T-helper 2 cell treated with Interferon-gamma antibody and Interleukin-4, amounts not matched to agents 100 ng/mL and 5 ng/mL, for 36 hours (primary cell): Measurements from ENCODE around the gene ADAMTSL4. TPM values are rescaled to one million over a fixed set of nuclear protein-coding genes. Genes with fewer than 3 reads are reported as not detected.
"Not testable (repeated sequence)": the region's sequence is repeated elsewhere in the genome, so short reads cannot be mapped to it uniquely, and the experiment has no call there.

Experiments used
- intact Hi-C: fragments of 100-400 bp; cut with micrococcal nuclease; formaldehyde crosslinking; loops from one replicate; pipeline ENCODE4 v1.15.1; 2023
- total RNA-seq: library from RNA; stranded (reverse); gene quantifications from 2 replicates; pipeline ENCODE4 v1.2.3, GENCODE V29; 2022

Gene ADAMTSL4
- total RNA-seq, 1 donor from 2014 or later, result 0.41 TPM

GRCh38 chr1:150579110-150579944 lies 30.1 kb downstream of the ADAMTSL4 start, which contains the start of gene MCL1:
Gene MCL1, minus strand, starts transcription at chr1:150579610. Its CDS starts 80 bp downstream, at chr1:150579530.
- intact Hi-C loops, result loop anchor here (1.0 kb wide), 4 partner anchors 12 to 50 kb away; partner anchors contain the start of gene ENSA

GRCh38 chr1:150579945-150580642 lies 30.9 kb downstream of the ADAMTSL4 start:
- intact Hi-C loops, result loop anchor here (1.0 kb wide), 4 partner anchors 13 to 49 kb away; partner anchors contain the start of gene ENSA

GRCh38 chr1:150580966-150581365 lies 31.8 kb downstream of the ADAMTSL4 start:
- intact Hi-C loops, result not testable (repeated sequence)

- intact Hi-C loops, result not testable (repeated sequence)
Measured at GRCh38 chr1:150581437-150581836, 32.2 kb downstream of the ADAMTSL4 start.

GRCh38 chr1:150581962-150582361 lies 32.8 kb downstream of the ADAMTSL4 start:
- intact Hi-C loops, result not testable (repeated sequence)

- intact Hi-C loops, result no loop called here
Measured at GRCh38 chr1:150582371-150582770, 33.2 kb downstream of the ADAMTSL4 start.

GRCh38 chr1:150596095-150596892 lies 47.1 kb downstream of the ADAMTSL4 start:
- intact Hi-C loops, result no loop called here

- intact Hi-C loops, result no loop called here
Measured at GRCh38 chr1:150596976-150597375, 47.8 kb downstream of the ADAMTSL4 start.

GRCh38 chr1:150598346-150598745 lies 49.1 kb downstream of the ADAMTSL4 start:
- intact Hi-C loops, result not testable (repeated sequence)

- intact Hi-C loops, result no loop called here
Measured at GRCh38 chr1:150601540-150601939, 52.3 kb downstream of the ADAMTSL4 start.

- intact Hi-C loops, result not testable (repeated sequence)
Measured at GRCh38 chr1:150602372-150602771, 53.2 kb downstream of the ADAMTSL4 start.

GRCh38 chr1:150603711-150604110 lies 54.5 kb downstream of the ADAMTSL4 start:
- intact Hi-C loops, result no loop called here

GRCh38 chr1:150604226-150604588 lies 55.0 kb downstream of the ADAMTSL4 start:
- intact Hi-C loops, result no loop called here

- intact Hi-C loops, result not testable (repeated sequence)
Measured at GRCh38 chr1:150605451-150605731, 56.2 kb downstream of the ADAMTSL4 start.

GRCh38 chr1:150606463-150607142 lies 57.4 kb downstream of the ADAMTSL4 start:
- intact Hi-C loops, result no loop called here

GRCh38 chr1:150609732-150610131 lies 60.5 kb downstream of the ADAMTSL4 start:
- intact Hi-C loops, result loop anchor here (5.0 kb wide), 1 partner anchor 247 kb away; the partner anchor contains the start of gene RPRD2

Other genes starting within 250 kb of the ADAMTSL4 start
- 91.8 TPM in 2 replicates for gene PRPF3, start 227.9 kb upstream of the ADAMTSL4 start, total RNA-seq
- gene RPRD2, start 185.3 kb upstream of the ADAMTSL4 start, total RNA-seq, result 33.2 and 33.6 TPM in 2 replicates
- 38.7 and 40.2 TPM in 2 replicates for gene TARS2, start 62.0 kb upstream of the ADAMTSL4 start, total RNA-seq
- gene ECM1, start 41.3 kb upstream of the ADAMTSL4 start, total RNA-seq, result 1.2 and 1.6 TPM in 2 replicates
- not detected in 2 replicates for gene FALEC, start 33.7 kb upstream of the ADAMTSL4 start, total RNA-seq
- 245 and 248 TPM in 2 replicates for gene MCL1, start 30.2 kb downstream of the ADAMTSL4 start, total RNA-seq
- gene ENSA, start 80.2 kb downstream of the ADAMTSL4 start, total RNA-seq, result 193 and 202 TPM in 2 replicates
- gene GOLPH3L, start 147.7 kb downstream of the ADAMTSL4 start, total RNA-seq, result 23.8 and 24.4 TPM in 2 replicates
- gene HORMAD1, start 171.5 kb downstream of the ADAMTSL4 start, total RNA-seq, result 0.25 and 0.39 TPM in 2 replicates
- gene CTSS, start 216.4 kb downstream of the ADAMTSL4 start, total RNA-seq, result 80.4 and 89.5 TPM in 2 replicates